ENCODE results near the gene DRICH1. TPM values are rescaled to one million over a fixed set of nuclear protein-coding genes. Genes with fewer than 3 reads are reported as not detected.

Gene DRICH1
- total RNA-seq, 1 experiment from 2014 or later = 0.45 TPM

DNA sequence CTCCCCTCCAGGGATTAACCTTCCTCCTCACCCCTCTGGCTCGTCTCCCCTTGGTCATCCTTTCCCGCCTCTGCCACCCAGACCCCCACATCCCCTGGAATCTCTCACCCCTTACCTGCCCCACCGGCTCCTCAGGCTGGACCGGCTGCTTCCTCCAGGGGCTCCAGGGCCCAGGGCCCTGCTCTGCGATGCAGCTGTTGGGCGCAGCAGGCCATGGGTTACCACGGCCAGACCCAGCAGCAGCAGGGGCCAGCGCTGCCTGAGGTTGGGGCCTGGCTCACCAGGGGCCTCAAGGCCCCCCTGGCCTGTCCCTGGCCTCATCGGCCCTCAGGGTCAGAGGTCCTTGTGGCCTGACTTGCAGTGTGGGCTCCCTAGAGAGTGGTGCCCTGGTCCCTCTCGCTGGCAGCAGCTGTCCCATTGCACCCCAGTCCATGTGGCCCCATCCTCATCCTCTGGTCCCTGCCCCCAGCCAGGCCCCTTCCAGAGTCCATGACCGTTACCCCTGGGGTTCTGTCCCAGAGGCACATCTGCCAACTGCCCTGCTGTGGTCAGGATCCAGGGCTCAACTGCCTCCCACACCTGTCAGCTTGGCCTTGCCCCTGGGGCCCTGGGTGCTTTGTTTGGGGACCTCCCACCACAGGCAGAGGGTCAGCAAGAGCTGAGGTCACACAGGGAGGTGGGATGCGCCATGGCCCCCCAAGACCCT, 52.1 kb downstream of the DRICH1 start, which contains the start of gene IGLL1:
IGLL1 (minus strand) TSS at position 421 of the 706 bp plus-strand sequence; CDS start at position 321, 100 bp downstream.
- no TSS peak for BruUV-seq (replicated peaks)

DNA sequence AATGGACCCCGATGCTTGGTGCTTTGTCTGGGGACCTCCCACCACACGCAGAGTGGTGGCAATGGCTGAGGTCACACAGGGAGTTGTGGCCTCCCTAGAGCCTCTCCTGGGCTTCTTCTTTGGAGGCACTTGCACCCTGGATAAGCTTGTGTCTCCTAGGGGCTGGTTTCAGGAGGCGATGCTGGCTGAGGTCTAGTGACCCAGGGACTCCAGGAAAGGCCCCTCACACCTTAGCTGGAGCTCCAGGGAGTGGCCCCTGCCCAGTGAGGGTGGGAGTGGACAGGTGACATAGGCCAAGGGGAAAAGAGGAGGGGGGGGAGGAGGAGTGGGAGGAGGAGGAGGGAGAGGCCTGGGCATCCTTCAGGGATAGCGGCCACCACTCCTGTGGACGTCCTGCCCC, 52.8 kb downstream of the DRICH1 start:
- CTCF ChIA-PET = interaction anchor here (0.6 kb wide), 1 partner anchor 191 kb away, joined by 5 read pairs; no protein-coding TSS in a partner anchor
- H3K4me1 ChIP-seq (ENCODE audit: insufficient read depth, low read length, poor library complexity, severe bottlenecking) = no peaks in the 10 kb centered on the region
- no peaks in the 10 kb centered on the region for H3K9me3 ChIP-seq (ENCODE audit: low read depth, low read length, poor library complexity, severe bottlenecking)
- no peak overlapping the region for H3K4me3 ChIP-seq (ENCODE audit: low read depth, low read length, poor library complexity, severe bottlenecking)
- TF ChIP-seq, protein P1, sequence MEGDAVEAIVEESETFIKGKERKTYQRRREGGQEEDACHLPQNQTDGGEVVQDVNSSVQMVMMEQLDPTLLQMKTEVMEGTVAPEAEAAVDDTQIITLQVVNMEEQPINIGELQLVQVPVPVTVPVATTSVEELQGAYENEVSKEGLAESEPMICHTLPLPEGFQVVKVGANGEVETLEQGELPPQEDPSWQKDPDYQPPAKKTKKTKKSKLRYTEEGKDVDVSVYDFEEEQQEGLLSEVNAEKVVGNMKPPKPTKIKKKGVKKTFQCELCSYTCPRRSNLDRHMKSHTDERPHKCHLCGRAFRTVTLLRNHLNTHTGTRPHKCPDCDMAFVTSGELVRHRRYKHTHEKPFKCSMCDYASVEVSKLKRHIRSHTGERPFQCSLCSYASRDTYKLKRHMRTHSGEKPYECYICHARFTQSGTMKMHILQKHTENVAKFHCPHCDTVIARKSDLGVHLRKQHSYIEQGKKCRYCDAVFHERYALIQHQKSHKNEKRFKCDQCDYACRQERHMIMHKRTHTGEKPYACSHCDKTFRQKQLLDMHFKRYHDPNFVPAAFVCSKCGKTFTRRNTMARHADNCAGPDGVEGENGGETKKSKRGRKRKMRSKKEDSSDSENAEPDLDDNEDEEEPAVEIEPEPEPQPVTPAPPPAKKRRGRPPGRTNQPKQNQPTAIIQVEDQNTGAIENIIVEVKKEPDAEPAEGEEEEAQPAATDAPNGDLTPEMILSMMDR (conservative IDR thresholded peaks at IDR 0.05; ENCODE audit: low read depth, low read length) = no peak
- TF ChIP-seq EZH2 (IDR thresholded peaks at IDR 0.05; ENCODE audit: borderline replicate concordance, low read depth, low read length, poor library complexity, severe bottlenecking) = no peak
- intact Hi-C loops (cut with micrococcal nuclease; ENCODE audit: unreplicated experiment) = no loop called here
- H3K27me3 ChIP-seq (replicated peaks; ENCODE audit: insufficient read depth, low read depth, low read length, poor library complexity) = no peaks in the 10 kb centered on the region
- no peak for DNase-seq (ENCODE audit: low spot score)
- POLR2A ChIA-PET (ENCODE audit: low non-redundant PET) = no interaction called here
- H3K36me3 ChIP-seq (ENCODE audit: insufficient read depth, low read length, poor library complexity, severe bottlenecking) = no peaks in the 10 kb centered on the region
- no TSS peak for BruUV-seq (replicated peaks)
- no peak overlapping the region for H3K27ac ChIP-seq (ENCODE audit: low read depth, low read length, poor library complexity, severe bottlenecking)

More for the DNA sequence above, 52.1 kb downstream of the DRICH1 start, which contains the start of gene IGLL1:
- intact Hi-C loops (cut with micrococcal nuclease; ENCODE audit: unreplicated experiment) = no loop called here
- TF ChIP-seq, protein P1 (conservative IDR thresholded peaks at IDR 0.05; ENCODE audit: low read depth, low read length) = no peak
- TF ChIP-seq EZH2 (IDR thresholded peaks at IDR 0.05; ENCODE audit: borderline replicate concordance, low read depth, low read length, poor library complexity, severe bottlenecking) = no peak
- no peaks in the 10 kb centered on the region for H3K27me3 ChIP-seq (replicated peaks; ENCODE audit: insufficient read depth, low read depth, low read length, poor library complexity)
- no peaks in the 10 kb centered on the region for H3K4me1 ChIP-seq (ENCODE audit: insufficient read depth, low read length, poor library complexity, severe bottlenecking)
- no peak within 1 kb of the TSS for H3K4me3 ChIP-seq (ENCODE audit: low read depth, low read length, poor library complexity, severe bottlenecking)
- DNase-seq (ENCODE audit: low spot score) = no peak
- H3K9me3 ChIP-seq (ENCODE audit: low read depth, low read length, poor library complexity, severe bottlenecking) = no peaks in the 10 kb centered on the region
- H3K27ac ChIP-seq (ENCODE audit: low read depth, low read length, poor library complexity, severe bottlenecking) = no peak within 1 kb of the TSS
- CTCF ChIA-PET = no interaction called here
- POLR2A ChIA-PET (ENCODE audit: low non-redundant PET) = no interaction called here
- H3K36me3 ChIP-seq (ENCODE audit: insufficient read depth, low read length, poor library complexity, severe bottlenecking) = no peaks in the 10 kb centered on the region

DNA sequence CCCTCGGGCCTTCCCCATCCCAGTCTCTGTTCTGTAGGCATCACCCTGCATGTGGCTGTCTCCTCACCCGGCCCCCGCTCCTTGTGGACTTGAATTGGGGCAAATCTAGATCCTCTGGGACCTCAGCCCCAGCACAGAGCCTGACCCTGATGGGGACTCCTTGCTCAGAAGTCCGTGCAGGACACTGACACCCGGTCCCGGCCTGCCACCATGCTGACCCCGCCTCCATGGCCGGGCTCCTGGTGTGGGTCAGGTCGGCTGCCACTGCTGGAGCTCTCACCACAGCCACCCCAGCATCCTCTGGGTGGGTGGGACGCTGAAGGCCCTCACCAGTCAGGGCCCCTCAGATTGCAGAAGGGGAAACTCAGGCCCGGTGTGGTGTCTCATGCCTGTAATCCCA, 53.8 kb downstream of the DRICH1 start:
- H3K27ac ChIP-seq (ENCODE audit: low read depth, low read length, poor library complexity, severe bottlenecking) = no peak overlapping the region
- BruUV-seq (replicated peaks) = no TSS peak
- no peaks in the 10 kb centered on the region for H3K36me3 ChIP-seq (ENCODE audit: insufficient read depth, low read length, poor library complexity, severe bottlenecking)
- H3K4me1 ChIP-seq (ENCODE audit: insufficient read depth, low read length, poor library complexity, severe bottlenecking) = no peaks in the 10 kb centered on the region
- H3K4me3 ChIP-seq (ENCODE audit: low read depth, low read length, poor library complexity, severe bottlenecking) = no peak overlapping the region
- DNase-seq (ENCODE audit: low spot score) = no peak
- ChIA-PET POLR2A (ENCODE audit: low non-redundant PET) (no interaction called here), CTCF (no interaction called here)
- no peaks in the 10 kb centered on the region for H3K9me3 ChIP-seq (ENCODE audit: low read depth, low read length, poor library complexity, severe bottlenecking)
- H3K27me3 ChIP-seq (replicated peaks; ENCODE audit: insufficient read depth, low read depth, low read length, poor library complexity) = no peaks in the 10 kb centered on the region
- TF ChIP-seq, protein P1 (conservative IDR thresholded peaks at IDR 0.05; ENCODE audit: low read depth, low read length) = no peak
- no peak for TF ChIP-seq EZH2 (IDR thresholded peaks at IDR 0.05; ENCODE audit: borderline replicate concordance, low read depth, low read length, poor library complexity, severe bottlenecking)
- intact Hi-C loops (cut with micrococcal nuclease; ENCODE audit: unreplicated experiment) = no loop called here

Measured in A673 (cell line).